OCI-LY3 (cell line): Measurements from ENCODE around the gene DNAAF5.

Experiments used
- H2AFZ ChIP-seq: fragments of 200-600, 300-600 bp; shearing (Covaris generic); 2 replicates; pipeline ENCODE4 v1.6.0; 2014; ENCODE audit warnings: antibody characterized with exemption, low read depth, low read length
- H3K27ac ChIP-seq: fragments of 200-600, 300-600 bp; sonication (generic); 2 replicates; pipeline ENCODE4 v1.5.1; 2014; ENCODE audit warnings: mild to moderate bottlenecking, low read length, moderate library complexity, mixed read lengths
- H3K27me3 ChIP-seq: fragments of 200-600, 300-600 bp; sonication (generic); 2 replicates; pipeline ENCODE4 v1.6.1; 2014; ENCODE audit warnings: low read depth, low read length, mixed read lengths
- H3K36me3 ChIP-seq: fragments of 200-600, 300-600 bp; sonication (generic); replicated peaks from 2 replicates; pipeline ENCODE3; 2014; ENCODE audit warnings: low read depth, low read length, mixed read lengths
- H3K4me1 ChIP-seq: fragments of 300-600, 200-600 bp; sonication (generic); 2 replicates; pipeline ENCODE4 v1.6.1; 2014; ENCODE audit warnings: low read length, mixed read lengths
- H3K4me2 ChIP-seq: fragments of 200-600, 300-600 bp; sonication (generic); 2 replicates; pipeline ENCODE4 v1.6.1; 2014; ENCODE audit warnings: low read length, mixed read lengths
- H3K4me3 ChIP-seq: fragments of 300-600, 200-600 bp; sonication (generic); 2 replicates; pipeline ENCODE4 v1.5.1; 2014; ENCODE audit warnings: antibody characterized with exemption, mild to moderate bottlenecking, low read length, moderate library complexity
- H3K79me2 ChIP-seq: fragments of 300-600, 200-600 bp; shearing (Covaris generic); 2 replicates; pipeline ENCODE4 v1.6.1; 2014; ENCODE audit warnings: mild to moderate bottlenecking, low read length, mixed read lengths
- H3K9ac ChIP-seq: fragments of 300-600, 200-600 bp; shearing (Covaris generic); 2 replicates; pipeline ENCODE4 v1.6.0; 2014; ENCODE audit warnings: mild to moderate bottlenecking, low read length, moderate library complexity
- H3K9me3 ChIP-seq: fragments of 200-600, 300-600 bp; shearing (Covaris generic); 2 replicates; pipeline ENCODE4 v1.6.1; 2014; ENCODE audit warnings: low read length, mixed read lengths; ENCODE audit not compliant: insufficient read depth
- H4K20me1 ChIP-seq: fragments of 200-600, 300-600 bp; sonication (generic); 2 replicates; pipeline ENCODE4 v1.6.1; 2016; ENCODE audit warnings: low read length, mixed read lengths; ENCODE audit not compliant: insufficient read depth
- CTCF ChIP-seq: fragments of 200-600, 300-600 bp; sonication (generic); IDR thresholded peaks from 2 replicates; pipeline ENCODE4 v1.5.1; 2014; ENCODE audit warnings: antibody characterized with exemption, low read length, low read depth
- EZH2phosphoT487 ChIP-seq: fragments of 200-600 bp; shearing (Covaris generic); IDR thresholded peaks from 2 replicates; pipeline ENCODE4 v1.6.1; 2018; ENCODE audit warnings: antibody characterized with exemption, mixed run types, low read depth

DNAAF5 gene

GRCh38 chr7:710161-710560 lies 16.3 kb upstream of the DNAAF5 start:
- Histone ChIP-seq H3K79me2 (no peaks in the 10 kb centered on the region), H2AFZ (no peak overlapping the region), H4K20me1 (no peaks in the 10 kb centered on the region), H3K4me2 (no peak overlapping the region), H3K9me3 (no peaks in the 10 kb centered on the region), H3K27ac (no peak overlapping the region), H3K36me3 (no peaks in the 10 kb centered on the region), H3K9ac (no peak overlapping the region), H3K27me3 (no peaks in the 10 kb centered on the region), H3K4me1 (no peaks in the 10 kb centered on the region), H3K4me3 (no peak overlapping the region)
- TF ChIP-seq EZH2phosphoT487: no peak
- TF ChIP-seq CTCF: no peak

GRCh38 chr7:711093-711921 lies 15.2 kb upstream of the DNAAF5 start:
- Histone ChIP-seq H3K4me2 (no peak overlapping the region), H3K4me3 (no peak overlapping the region), H3K79me2 (no peaks in the 10 kb centered on the region), H3K9me3 (no peaks in the 10 kb centered on the region), H3K9ac (no peak overlapping the region), H3K36me3 (no peaks in the 10 kb centered on the region), H4K20me1 (no peaks in the 10 kb centered on the region), H3K4me1 (no peaks in the 10 kb centered on the region), H3K27ac (no peak overlapping the region), H3K27me3 (no peaks in the 10 kb centered on the region), H2AFZ (no peak overlapping the region)
- TF ChIP-seq CTCF: no peak
- TF ChIP-seq EZH2phosphoT487: no peak

- Histone ChIP-seq H3K9me3 (no peaks in the 10 kb centered on the region), H3K27me3 (no peaks in the 10 kb centered on the region), H3K4me3 (no peak overlapping the region), H3K27ac (no peak overlapping the region), H3K9ac (no peak overlapping the region), H3K36me3 (no peaks in the 10 kb centered on the region), H3K4me2 (no peak overlapping the region), H4K20me1 (no peaks in the 10 kb centered on the region), H3K4me1 (no peaks in the 10 kb centered on the region), H2AFZ (no peak overlapping the region), H3K79me2 (no peaks in the 10 kb centered on the region)
- TF ChIP-seq EZH2phosphoT487: no peak
Observed at GRCh38 chr7:711922-712380, 14.5 kb upstream of the DNAAF5 start.

GRCh38 chr7:712381-713138 lies 13.9 kb upstream of the DNAAF5 start:
- no peak for TF ChIP-seq EZH2phosphoT487
- no peak for TF ChIP-seq CTCF
- Histone ChIP-seq H3K27ac (no peak overlapping the region), H2AFZ (no peak overlapping the region), H3K4me3 (no peak overlapping the region), H3K4me2 (no peak overlapping the region), H3K9ac (no peak overlapping the region), H3K27me3 (no peaks in the 10 kb centered on the region), H3K36me3 (no peaks in the 10 kb centered on the region), H3K9me3 (no peaks in the 10 kb centered on the region), H3K4me1 (no peaks in the 10 kb centered on the region), H4K20me1 (no peaks in the 10 kb centered on the region), H3K79me2 (no peaks in the 10 kb centered on the region)
